Stimulated activated CD4-positive, alpha-beta T cell treated with anti-CD3 and anti-CD28 coated beads, Interleukin-4, amount 100 ng/mL, for 48 hours (primary cell): ENCODE measurements around the gene IL34.

Experiments
- DNase-seq, 2 donors: peaks; one replicate each; pipeline ENCODE4 v3.0.0-alpha.2; 2020; ENCODE audit warnings: low read depth in 2 of 2

Gene IL34

GRCh38 chr16:70678121-70678897 is 31.9 kb downstream of the IL34 start:
- no peak for DNase-seq

- no peak for DNase-seq
Observed at GRCh38 chr16:70678898-70679670, 32.7 kb downstream of the IL34 start.

- no peak for DNase-seq
Observed at GRCh38 chr16:70679671-70680494, 33.5 kb downstream of the IL34 start.

- no peak for DNase-seq
Observed at GRCh38 chr16:70680495-70681381, 34.4 kb downstream of the IL34 start.

GRCh38 chr16:70681382-70682238 is 35.3 kb downstream of the IL34 start:
- DNase-seq = no peak

- no peak for DNase-seq
Observed at GRCh38 chr16:70682239-70683145, 36.1 kb downstream of the IL34 start.

- no peak for DNase-seq
Observed at GRCh38 chr16:70683146-70683944, 37.0 kb downstream of the IL34 start.

- DNase-seq = no peak
Observed at GRCh38 chr16:70684146-70685060, 38.0 kb downstream of the IL34 start.

GRCh38 chr16:70685061-70685937 is 38.9 kb downstream of the IL34 start:
- no peak for DNase-seq

- DNase-seq = no peak
Observed at GRCh38 chr16:70685938-70686375, 39.6 kb downstream of the IL34 start, which contains the start of gene MTSS2. MTSS2 (minus strand) TSS chr16:70686053; CDS start chr16:70685791, 262 bp downstream.

GRCh38 chr16:70686376-70687101 is 40.2 kb downstream of the IL34 start:
- DNase-seq = no peak

- DNase-seq = no peak
Observed at GRCh38 chr16:70687102-70687511, 40.7 kb downstream of the IL34 start.

GRCh38 chr16:70687671-70688245 is 41.4 kb downstream of the IL34 start:
- no peak for DNase-seq

GRCh38 chr16:70688246-70688742 is 41.9 kb downstream of the IL34 start:
- no peak for DNase-seq
